ENCODE measurements around the gene C1R. TPM values are rescaled to one million over a fixed set of nuclear protein-coding genes. Genes with fewer than 3 reads are reported as not detected.
A peak's percentile ranks its signal among the peaks of the same experiment; 100 is the strongest.

The C1R gene
- total RNA-seq, result 367 TPM
- long read RNA-seq, transcript C1R-215 (11 exons, 2,508 nt), result major isoform, 336 of 500 reads
- long read RNA-seq, partial matches to known transcripts, result 141 of 500 reads
- long read RNA-seq, other reads (novel, unspliced or antisense), result 16 of 500 reads

DNA sequence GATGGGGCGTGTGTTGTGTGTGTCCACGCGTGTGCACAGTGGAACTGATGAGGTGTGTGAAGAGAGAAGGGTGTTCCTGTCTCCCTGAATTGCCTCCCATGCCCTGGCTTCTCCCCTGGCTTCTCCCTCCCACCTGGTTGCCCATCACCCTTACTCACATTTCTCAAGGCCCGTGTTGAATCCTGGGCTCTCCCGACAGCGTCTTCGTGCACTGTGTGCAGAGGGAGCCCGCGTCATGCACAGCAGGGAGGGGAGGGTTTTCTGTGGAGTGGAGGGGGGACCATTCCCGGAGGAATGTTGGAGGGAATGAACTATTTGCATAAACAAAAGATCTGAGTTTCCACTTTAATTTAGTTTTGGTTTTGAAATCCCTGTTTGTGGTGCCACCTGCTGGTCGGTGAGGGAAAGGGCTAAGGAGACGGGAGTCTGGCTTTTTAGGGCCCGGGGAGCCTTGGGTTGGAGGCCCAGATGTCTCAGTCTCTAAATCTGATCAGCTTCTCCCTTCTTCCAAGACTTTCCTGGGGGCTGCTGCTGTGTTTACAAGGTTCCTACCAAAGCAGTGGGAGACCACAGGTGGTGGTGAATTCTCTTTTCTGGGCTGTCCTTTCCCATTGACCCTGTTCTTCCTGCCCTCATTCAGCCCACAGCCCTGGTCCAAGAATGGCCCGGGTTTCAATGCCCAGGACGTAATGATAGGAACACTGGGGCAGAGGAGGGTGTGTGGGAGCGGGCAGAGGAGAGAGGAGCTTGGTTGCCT, at the start of gene C1R:
Gene C1R, minus strand, starts transcription at position 217 of the 757 bp plus-strand sequence. Its CDS starts 57 bp downstream, at position 160.
- ATAC-seq, result peak; percentile 73
- intact Hi-C loops (cut with DNase I), result no loop called here
- H3K27ac ChIP-seq, result peak within 1 kb of the TSS; percentile 80
- peak; percentile 81 for DNase-seq
- TF ChIP-seq CTCF (IDR thresholded peaks at IDR 0.05), result peak; percentile 90
- H3K27me3 ChIP-seq, result no peaks in the 10 kb centered on the region
- H3K4me1 ChIP-seq, result peaks cover 37% of the 10 kb centered on the region
- peak within 1 kb of the TSS; percentile 65 for H3K4me3 ChIP-seq
- H3K36me3 ChIP-seq, result peaks cover 18% of the 10 kb centered on the region
- H3K9me3 ChIP-seq, result no peaks in the 10 kb centered on the region

- DNase-seq (no peak), ATAC-seq (no peak)
- H3K4me1 ChIP-seq, result no peaks in the 10 kb centered on the region
- no peak overlapping the region for H3K4me3 ChIP-seq
- H3K27me3 ChIP-seq, result no peaks in the 10 kb centered on the region
- intact Hi-C loops (cut with DNase I), result no loop called here
- no peaks in the 10 kb centered on the region for H3K9me3 ChIP-seq
- no peak overlapping the region for H3K27ac ChIP-seq
- TF ChIP-seq CTCF (IDR thresholded peaks at IDR 0.05), result no peak
- peaks cover 12% of the 10 kb centered on the region for H3K36me3 ChIP-seq
Observed at GRCh38 chr12:7141351-7142005, 49.2 kb upstream of the C1R start.

DNA sequence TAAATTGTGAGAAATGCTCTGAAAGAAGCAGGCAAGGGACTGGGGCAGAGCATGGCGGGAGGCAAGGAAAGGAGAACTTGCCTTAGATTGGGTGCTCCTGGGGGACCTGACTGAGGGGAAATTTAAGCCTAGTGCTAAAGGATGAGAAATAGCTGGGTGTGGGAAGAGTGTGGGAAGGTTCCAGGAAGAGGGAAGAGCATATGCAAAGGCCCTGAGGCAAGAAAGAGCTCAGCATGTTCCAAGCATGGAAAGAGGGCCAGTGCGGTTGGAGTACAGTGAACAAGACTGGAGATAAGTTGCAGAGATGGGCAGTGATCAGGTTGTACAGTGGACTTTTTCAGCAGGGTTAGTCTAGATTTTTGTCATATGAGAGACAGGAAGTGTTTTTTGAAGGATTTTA, 47.0 kb upstream of the C1R start:
- intact Hi-C loops (cut with DNase I), result no loop called here
- Histone ChIP-seq H3K4me1 (no peaks in the 10 kb centered on the region), H3K9me3 (no peaks in the 10 kb centered on the region), H3K36me3 (peaks cover 30% of the 10 kb centered on the region), H3K27ac (no peak overlapping the region), H3K27me3 (no peaks in the 10 kb centered on the region), H3K4me3 (no peak overlapping the region)
- ATAC-seq (no peak), DNase-seq (no peak)
- TF ChIP-seq CTCF (IDR thresholded peaks at IDR 0.05), result no peak

GRCh38 chr12:7137908-7138307, 45.7 kb upstream of the C1R start:
- intact Hi-C loops (cut with DNase I), result no loop called here
- no peak for TF ChIP-seq CTCF (IDR thresholded peaks at IDR 0.05)
- DNase-seq (no peak), ATAC-seq (peak; percentile 49)
- no peaks in the 10 kb centered on the region for H3K4me1 ChIP-seq
- no peak overlapping the region for H3K27ac ChIP-seq
- H3K36me3 ChIP-seq, result peaks cover 34% of the 10 kb centered on the region
- H3K4me3 ChIP-seq, result no peak overlapping the region
- no peaks in the 10 kb centered on the region for H3K9me3 ChIP-seq
- H3K27me3 ChIP-seq, result no peaks in the 10 kb centered on the region

- no peak overlapping the region for H3K4me3 ChIP-seq
- peaks cover 34% of the 10 kb centered on the region for H3K36me3 ChIP-seq
- no peaks in the 10 kb centered on the region for H3K9me3 ChIP-seq
- DNase-seq (no peak), ATAC-seq (no peak)
- no peak for TF ChIP-seq CTCF (IDR thresholded peaks at IDR 0.05)
- H3K27ac ChIP-seq, result no peak overlapping the region
- intact Hi-C loops (cut with DNase I), result no loop called here
- no peaks in the 10 kb centered on the region for H3K27me3 ChIP-seq
- no peaks in the 10 kb centered on the region for H3K4me1 ChIP-seq
Observed at GRCh38 chr12:7136676-7137075, 44.4 kb upstream of the C1R start.
